GM12891 (cell line): ENCODE measurements around the gene NIPSNAP3A.

Source experiments
- POLR2A ChIP-seq: IDR thresholded peaks from 2 replicates; pipeline ENCODE4 v1.6.1; 2011; ENCODE audit warnings: low read depth, low read length, control low read depth
- POLR2AphosphoS5 ChIP-seq: IDR thresholded peaks from 2 replicates; pipeline ENCODE4 v1.6.1; 2011; ENCODE audit warnings: low read depth, low read length, control low read depth
- POU2F2 ChIP-seq: IDR thresholded peaks from 2 replicates; pipeline ENCODE4 v1.6.1; 2011; ENCODE audit warnings: low read depth, mild to moderate bottlenecking, control low read depth, low read length, moderate library complexity
- TAF1 ChIP-seq: IDR thresholded peaks from 2 replicates; pipeline ENCODE4 v1.6.1; 2011; ENCODE audit warnings: low read depth, low read length, control low read depth

DNA sequence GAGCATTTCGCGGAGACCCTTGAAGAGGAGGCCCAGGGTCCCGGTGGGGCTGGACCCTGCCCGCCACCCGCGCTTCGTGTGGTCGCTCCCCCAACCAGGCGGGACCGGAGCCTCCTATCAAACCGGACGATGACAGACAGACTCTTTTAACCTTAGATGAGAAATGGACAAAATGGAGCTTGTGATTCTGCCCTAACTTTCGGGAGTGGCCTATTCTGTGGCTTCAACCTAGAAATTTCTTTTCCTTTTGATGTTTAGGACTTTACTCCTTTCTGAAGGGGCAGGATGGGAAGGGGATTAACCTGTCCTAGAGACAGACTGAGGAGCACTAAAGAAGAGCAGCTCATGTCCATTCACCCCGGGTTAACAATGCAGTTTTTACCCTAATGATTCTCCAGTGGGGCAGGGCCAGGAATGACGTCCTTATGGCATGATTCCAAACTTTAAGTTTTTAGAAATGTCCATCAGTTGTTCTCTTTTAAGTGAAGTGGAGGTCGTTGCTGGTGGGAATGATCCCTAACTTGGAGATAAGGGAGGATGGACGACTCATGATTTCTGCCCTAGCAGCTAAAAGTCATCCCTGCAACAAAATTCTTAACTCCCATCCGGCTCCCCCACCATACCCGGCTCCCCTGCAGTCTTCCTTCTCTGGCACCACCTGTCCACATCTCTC is 1.0 kb downstream of the NIPSNAP3A start:
- TF ChIP-seq TAF1 (no peak), POLR2A (no peak), POLR2AphosphoS5 (no peak), POU2F2 (no peak)
